ENCODE results near the gene KRT14.
"Not testable (repeated sequence)": the region's sequence is repeated elsewhere in the genome, so short reads cannot be mapped to it uniquely, and the experiment has no call there.

Gene KRT14

DNA sequence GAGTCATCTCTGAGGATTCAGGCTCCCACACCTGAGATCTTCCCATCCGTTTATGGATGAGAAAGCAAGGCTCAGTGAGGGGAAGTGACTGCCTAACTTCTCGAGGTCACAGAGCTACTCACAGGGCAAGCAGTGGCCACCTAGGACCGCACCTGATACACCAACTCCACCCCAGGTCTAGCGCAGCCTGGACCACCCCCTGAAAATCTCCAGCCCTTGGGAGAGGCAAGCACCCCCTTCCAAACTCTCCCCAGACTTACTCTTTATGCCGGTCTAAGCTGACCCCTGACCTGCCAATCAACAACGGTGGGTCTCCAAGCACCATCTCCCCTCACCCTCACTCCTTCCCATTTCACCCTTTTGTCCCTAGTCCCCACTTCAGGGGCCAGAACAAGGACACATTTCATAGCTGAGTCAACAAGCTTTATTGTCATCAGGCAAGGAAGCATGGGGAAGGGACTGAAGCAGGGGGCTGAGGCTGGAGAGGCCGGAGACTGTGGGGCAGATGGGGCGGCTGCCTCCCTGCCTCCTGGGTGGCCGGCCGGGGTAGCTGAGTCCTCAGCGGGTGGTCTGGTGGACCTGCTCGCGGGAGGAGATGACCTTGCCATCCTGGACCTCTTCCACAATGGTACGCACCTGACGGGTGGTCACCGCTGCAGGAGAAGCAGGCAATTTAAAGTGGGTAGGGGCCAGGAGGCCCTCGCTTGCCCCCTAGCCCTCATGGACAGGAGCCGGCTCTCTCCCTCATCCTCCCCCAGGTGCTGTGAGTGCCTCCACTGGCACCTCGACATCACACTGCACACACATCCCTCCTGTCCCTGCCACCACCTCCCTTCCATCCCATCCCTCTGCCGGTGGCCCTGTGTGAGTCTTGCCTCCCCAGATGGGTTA lies 32.6 kb upstream of the KRT14 start:
- TF ChIP-seq, protein P1, sequence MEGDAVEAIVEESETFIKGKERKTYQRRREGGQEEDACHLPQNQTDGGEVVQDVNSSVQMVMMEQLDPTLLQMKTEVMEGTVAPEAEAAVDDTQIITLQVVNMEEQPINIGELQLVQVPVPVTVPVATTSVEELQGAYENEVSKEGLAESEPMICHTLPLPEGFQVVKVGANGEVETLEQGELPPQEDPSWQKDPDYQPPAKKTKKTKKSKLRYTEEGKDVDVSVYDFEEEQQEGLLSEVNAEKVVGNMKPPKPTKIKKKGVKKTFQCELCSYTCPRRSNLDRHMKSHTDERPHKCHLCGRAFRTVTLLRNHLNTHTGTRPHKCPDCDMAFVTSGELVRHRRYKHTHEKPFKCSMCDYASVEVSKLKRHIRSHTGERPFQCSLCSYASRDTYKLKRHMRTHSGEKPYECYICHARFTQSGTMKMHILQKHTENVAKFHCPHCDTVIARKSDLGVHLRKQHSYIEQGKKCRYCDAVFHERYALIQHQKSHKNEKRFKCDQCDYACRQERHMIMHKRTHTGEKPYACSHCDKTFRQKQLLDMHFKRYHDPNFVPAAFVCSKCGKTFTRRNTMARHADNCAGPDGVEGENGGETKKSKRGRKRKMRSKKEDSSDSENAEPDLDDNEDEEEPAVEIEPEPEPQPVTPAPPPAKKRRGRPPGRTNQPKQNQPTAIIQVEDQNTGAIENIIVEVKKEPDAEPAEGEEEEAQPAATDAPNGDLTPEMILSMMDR (conservative IDR thresholded peaks at IDR 0.05; ENCODE audit: low read length): no peak
- DNase-seq (ENCODE audit: low read depth): no peak
- H3K4me3 ChIP-seq (ENCODE audit: low read length): no peak overlapping the region

GRCh38 chr17:41618341-41619035 lies 31.8 kb upstream of the KRT14 start:
- DNase-seq (ENCODE audit: low read depth): no peak
- no peak overlapping the region for H3K4me3 ChIP-seq (ENCODE audit: low read length)
- TF ChIP-seq, protein P1 (conservative IDR thresholded peaks at IDR 0.05; ENCODE audit: low read length): no peak

GRCh38 chr17:41617698-41618097 lies 31.0 kb upstream of the KRT14 start:
- H3K4me3 ChIP-seq (ENCODE audit: low read length): no peak overlapping the region
- DNase-seq (ENCODE audit: low read depth): no peak
- TF ChIP-seq, protein P1 (conservative IDR thresholded peaks at IDR 0.05; ENCODE audit: low read length): no peak

GRCh38 chr17:41617136-41617535 lies 30.4 kb upstream of the KRT14 start:
- TF ChIP-seq, protein P1 (conservative IDR thresholded peaks at IDR 0.05; ENCODE audit: low read length): no peak
- DNase-seq (ENCODE audit: low read depth): no peak
- H3K4me3 ChIP-seq (ENCODE audit: low read length): no peak overlapping the region

- DNase-seq (ENCODE audit: low read depth); H3K4me3 ChIP-seq (ENCODE audit: low read length): not testable (repeated sequence)
Observed at GRCh38 chr17:41616486-41616885, 29.8 kb upstream of the KRT14 start.

DNA sequence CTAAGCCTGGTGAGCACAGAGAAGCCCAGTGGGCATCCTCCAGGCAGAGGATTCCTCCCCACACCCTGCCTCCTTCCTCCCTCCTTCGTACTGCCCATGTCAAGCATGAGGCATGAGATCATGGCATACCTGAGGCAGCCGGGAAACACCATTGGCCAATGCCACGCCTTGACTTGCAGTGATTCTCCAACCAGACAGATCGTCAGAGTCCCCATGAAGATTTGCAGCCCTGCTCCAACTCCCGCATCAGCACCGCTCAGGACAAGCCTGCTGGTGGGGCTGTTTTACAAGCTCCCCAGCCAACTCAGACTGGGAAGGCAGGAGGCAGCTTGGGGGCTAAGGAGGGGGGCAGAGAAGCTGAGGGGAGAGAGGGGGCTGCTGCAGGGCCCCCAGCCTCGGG lies 28.8 kb upstream of the KRT14 start:
- no peak overlapping the region for H3K4me3 ChIP-seq (ENCODE audit: low read length)
- TF ChIP-seq, protein P1 (conservative IDR thresholded peaks at IDR 0.05; ENCODE audit: low read length): no peak
- DNase-seq (ENCODE audit: low read depth): no peak

DNA sequence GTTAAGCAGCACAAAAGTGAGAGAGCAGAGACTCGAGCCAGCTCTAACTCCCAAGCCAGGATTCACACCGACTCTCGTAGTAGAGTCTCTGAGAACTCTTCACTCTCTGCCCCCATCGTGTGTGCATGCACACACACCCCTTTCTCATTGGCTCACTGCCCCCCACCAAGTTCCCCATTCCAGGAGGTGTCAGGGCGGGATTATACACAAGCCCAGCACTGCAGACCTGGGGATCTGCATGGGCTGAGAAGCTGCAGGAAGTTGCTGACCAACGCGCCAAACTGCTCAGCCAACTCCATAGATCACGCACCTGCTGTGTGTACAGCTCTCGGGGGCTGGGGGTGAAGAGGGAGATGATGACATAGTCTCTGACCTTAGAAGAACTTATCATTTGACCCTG lies 28.1 kb upstream of the KRT14 start:
- not testable (repeated sequence) for DNase-seq (ENCODE audit: low read depth); H3K4me3 ChIP-seq (ENCODE audit: low read length)

- H3K4me3 ChIP-seq (ENCODE audit: low read length): no peak overlapping the region
- DNase-seq (ENCODE audit: low read depth): no peak
- TF ChIP-seq, protein P1 (conservative IDR thresholded peaks at IDR 0.05; ENCODE audit: low read length): no peak
Observed at GRCh38 chr17:41614098-41614497, 27.4 kb upstream of the KRT14 start.
